Vagina (tissue), 2 donors: ENCODE data around the gene SPOCK1. TPM values are rescaled to one million over a fixed set of nuclear protein-coding genes. Genes with fewer than 3 reads are reported as not detected.

Experiments
- DNase-seq, 2 donors: peaks; one replicate each; pipeline ENCODE4 v3.0.0-alpha.2; 2017; ENCODE audit errors: extremely low spot score in 2 of 2
- H3K27ac ChIP-seq: fragments of 200-600 bp; sonication (generic); one replicate; pipeline ENCODE4 v1.5.1; 2019
- H3K27me3 ChIP-seq: fragments of 200-600 bp; sonication (generic); one replicate; pipeline ENCODE4 v1.5.1; 2019
- H3K36me3 ChIP-seq, 2 donors: fragments of 200-600 bp; sonication (generic); one replicate each; pipeline ENCODE4 v1.5.1; 2017 to 2019
- H3K4me1 ChIP-seq: fragments of 200-600 bp; sonication (generic); one replicate; pipeline ENCODE4 v1.5.1; 2019
- H3K4me3 ChIP-seq, 2 donors: fragments of 200-600 bp; sonication (generic); 1 replicate in 1 of 2; 2 replicates in 1 of 2; pipeline ENCODE4 v1.5.1; 2016 to 2019
- H3K9me3 ChIP-seq: fragments of 200-600 bp; sonication (generic); one replicate; pipeline ENCODE4 v1.5.1; 2019
- CTCF ChIP-seq, 3 experiments: fragments of 450-650 bp in 2 of 3; fragments of 200-600 bp in 1 of 3; sonication (generic) in 1 of 3; IDR thresholded peaks; one replicate each; pipeline ENCODE4 v1.5.1; 2017 to 2019; ENCODE audit warnings: antibody characterized with exemption in 3 of 3, mild to moderate bottlenecking in 2 of 3, moderate library complexity in 2 of 3
- POLR2A ChIP-seq, 2 donors: fragments of 450-650 bp; IDR thresholded peaks; one replicate each; pipeline ENCODE4 v1.6.1; 2017; ENCODE audit warnings: antibody characterized with exemption in 2 of 2, mild to moderate bottlenecking in 2 of 2, moderate library complexity in 2 of 2
- POLR2AphosphoS5 ChIP-seq, 2 donors: sonication (generic); formaldehyde crosslinking; IDR thresholded peaks; one replicate each; pipeline ENCODE4 v1.9.0; 2017; ENCODE audit warnings: antibody characterized with exemption in 2 of 2, mild to moderate bottlenecking in 2 of 2, low read depth in 1 of 2; ENCODE audit not compliant: insufficient read depth in 1 of 2
- intact Hi-C: fragments of 100-400 bp; cut with DNase I; formaldehyde crosslinking; loops from one replicate; pipeline ENCODE4 v1.15.1; 2023
- total RNA-seq: library from RNA; depleted of rRNA; stranded (reverse); fragments of >200 nt; gene quantifications from one replicate; pipeline ENCODE4 v1.2.3, GENCODE V29; 2016

The SPOCK1 gene
- total RNA-seq, 1 donor from 2014 or later = 70.7 TPM

GRCh38 chr5:137014731-137015130 lies 484.4 kb downstream of the SPOCK1 start:
- Histone ChIP-seq H3K4me3 (no peak overlapping the region), H3K27me3 (no peaks in the 10 kb centered on the region), H3K36me3 (no peaks in the 10 kb centered on the region), H3K9me3 (no peaks in the 10 kb centered on the region), H3K27ac (no peak overlapping the region), H3K4me1 (no peaks in the 10 kb centered on the region)
- intact Hi-C loops = no loop called here
- TF ChIP-seq POLR2A (IDR thresholded peaks at IDR 0.05) (no peak), POLR2AphosphoS5 (IDR thresholded peaks at IDR 0.05; ENCODE audit: insufficient read depth in 1 of 2, low read depth in 1 of 2) (no peak), CTCF (IDR thresholded peaks at IDR 0.05) (no peak)
- DNase-seq = no peak

GRCh38 chr5:137010226-137010625 lies 488.9 kb downstream of the SPOCK1 start:
- Histone ChIP-seq H3K9me3 (no peaks in the 10 kb centered on the region), H3K36me3 (no peaks in the 10 kb centered on the region), H3K27me3 (no peaks in the 10 kb centered on the region), H3K4me1 (no peaks in the 10 kb centered on the region), H3K4me3 (no peak overlapping the region), H3K27ac (no peak overlapping the region)
- DNase-seq = peak in 1 of 2 donors; percentile 16
- TF ChIP-seq POLR2AphosphoS5 (IDR thresholded peaks at IDR 0.05; ENCODE audit: insufficient read depth in 1 of 2, low read depth in 1 of 2) (no peak), CTCF (IDR thresholded peaks at IDR 0.05) (no peak), POLR2A (IDR thresholded peaks at IDR 0.05) (no peak)
- intact Hi-C loops = no loop called here

- no peak for TF ChIP-seq POLR2AphosphoS5 (IDR thresholded peaks at IDR 0.05; ENCODE audit: insufficient read depth in 1 of 2, low read depth in 1 of 2)
- no peak for TF ChIP-seq POLR2A (IDR thresholded peaks at IDR 0.05)
- intact Hi-C loops = no loop called here
- Histone ChIP-seq H3K27ac (no peak overlapping the region), H3K9me3 (no peaks in the 10 kb centered on the region), H3K27me3 (no peaks in the 10 kb centered on the region), H3K4me3 (no peak overlapping the region), H3K4me1 (no peaks in the 10 kb centered on the region), H3K36me3 (no peaks in the 10 kb centered on the region)
- DNase-seq = no peak
Observed at GRCh38 chr5:137004279-137004678, 494.8 kb downstream of the SPOCK1 start.

- Histone ChIP-seq H3K4me1 (no peaks in the 10 kb centered on the region), H3K27me3 (no peaks in the 10 kb centered on the region), H3K36me3 (no peaks in the 10 kb centered on the region), H3K9me3 (no peaks in the 10 kb centered on the region), H3K4me3 (no peak overlapping the region), H3K27ac (no peak overlapping the region)
- intact Hi-C loops = no loop called here
- TF ChIP-seq CTCF (IDR thresholded peaks at IDR 0.05) = no peak
- TF ChIP-seq POLR2A (IDR thresholded peaks at IDR 0.05) = no peak
- no peak for TF ChIP-seq POLR2AphosphoS5 (IDR thresholded peaks at IDR 0.05; ENCODE audit: insufficient read depth in 1 of 2, low read depth in 1 of 2)
- no peak for DNase-seq
Observed at GRCh38 chr5:137001026-137001569, 498.0 kb downstream of the SPOCK1 start.

- no peak overlapping the region for H3K27ac ChIP-seq
- intact Hi-C loops = no loop called here
Observed at GRCh38 chr5:136999787-137000186, 499.3 kb downstream of the SPOCK1 start.

More at GRCh38 chr5:136999787-137000186, 499.3 kb downstream of the SPOCK1 start:
- Histone ChIP-seq H3K4me1 (no peaks in the 10 kb centered on the region), H3K4me3 (no peak overlapping the region), H3K9me3 (no peaks in the 10 kb centered on the region), H3K36me3 (no peaks in the 10 kb centered on the region), H3K27me3 (no peaks in the 10 kb centered on the region)
- no peak for TF ChIP-seq POLR2AphosphoS5 (IDR thresholded peaks at IDR 0.05; ENCODE audit: insufficient read depth in 1 of 2, low read depth in 1 of 2)
- no peak for TF ChIP-seq POLR2A (IDR thresholded peaks at IDR 0.05)
- TF ChIP-seq CTCF (IDR thresholded peaks at IDR 0.05) = no peak
- no peak for DNase-seq
